ENCODE measurements around the gene VTCN1. TPM values are rescaled to one million over a fixed set of nuclear protein-coding genes. Genes with fewer than 3 reads are reported as not detected.

Gene VTCN1
- total RNA-seq, 1 donor = not detected

GRCh38 chr1:117240547-117240946 is 29.8 kb upstream of the VTCN1 start:
- no peak for TF ChIP-seq CTCF (IDR thresholded peaks at IDR 0.05; ENCODE audit: extremely low read depth, low read depth, low read length)
- DNase-seq (ENCODE audit: insufficient read length, low spot score, missing footprints) = no peak

DNA sequence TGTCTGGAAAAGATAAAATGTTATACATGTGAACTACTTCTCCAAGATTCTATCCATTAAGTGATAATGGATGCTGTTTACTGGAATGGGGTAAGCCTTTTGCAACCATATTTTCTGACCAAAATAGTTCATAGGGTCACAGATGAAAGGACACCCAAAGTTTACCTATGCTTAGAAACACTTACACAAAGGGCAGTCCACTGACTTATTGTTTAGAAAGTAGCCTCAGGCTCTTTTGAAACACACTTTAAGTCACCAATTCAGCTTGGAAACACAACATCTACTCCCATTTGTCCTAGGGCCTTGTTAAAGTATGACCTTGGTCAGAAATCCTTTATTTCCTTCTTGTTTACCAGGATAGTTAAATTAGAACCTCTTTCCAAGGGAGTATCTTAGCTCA is 28.7 kb upstream of the VTCN1 start:
- H2AFZ ChIP-seq (ENCODE audit: low read length) = no peak overlapping the region
- no peaks in the 10 kb centered on the region for H3K9me3 ChIP-seq (ENCODE audit: low read depth, low read length)
- no peak for TF ChIP-seq CTCF (IDR thresholded peaks at IDR 0.05; ENCODE audit: extremely low read depth, low read depth, low read length)
- H3K4me2 ChIP-seq (ENCODE audit: insufficient read depth, low read length) = no peak overlapping the region
- DNase-seq (ENCODE audit: insufficient read length, low spot score, missing footprints) = no peak
- no peaks in the 10 kb centered on the region for H4K20me1 ChIP-seq (ENCODE audit: insufficient read depth, low read length)
- no peak overlapping the region for H3K27ac ChIP-seq (ENCODE audit: low read depth, low read length)
- no peaks in the 10 kb centered on the region for H3K79me2 ChIP-seq (ENCODE audit: insufficient read depth, low read length)
- H3K27me3 ChIP-seq (ENCODE audit: insufficient read depth, low read length) = peaks cover 6% of the 10 kb centered on the region
- no peaks in the 10 kb centered on the region for H3K36me3 ChIP-seq (ENCODE audit: insufficient read depth, low read length)
- no peak overlapping the region for H3K4me3 ChIP-seq (ENCODE audit: insufficient read depth, low read length)
- no peaks in the 10 kb centered on the region for H3K4me1 ChIP-seq (ENCODE audit: insufficient read depth, low read length)

More at GRCh38 chr1:117240547-117240946, 29.8 kb upstream of the VTCN1 start:
- H3K4me2 ChIP-seq (ENCODE audit: insufficient read depth, low read length) = no peak overlapping the region
- no peaks in the 10 kb centered on the region for H4K20me1 ChIP-seq (ENCODE audit: insufficient read depth, low read length)
- H2AFZ ChIP-seq (ENCODE audit: low read length) = no peak overlapping the region
- peaks cover 8% of the 10 kb centered on the region for H3K27me3 ChIP-seq (ENCODE audit: insufficient read depth, low read length)
- H3K4me1 ChIP-seq (ENCODE audit: insufficient read depth, low read length) = no peaks in the 10 kb centered on the region
- H3K9me3 ChIP-seq (ENCODE audit: low read depth, low read length) = no peaks in the 10 kb centered on the region
- H3K36me3 ChIP-seq (ENCODE audit: insufficient read depth, low read length) = no peaks in the 10 kb centered on the region
- H3K79me2 ChIP-seq (ENCODE audit: insufficient read depth, low read length) = no peaks in the 10 kb centered on the region
- H3K4me3 ChIP-seq (ENCODE audit: insufficient read depth, low read length) = no peak overlapping the region
- no peak overlapping the region for H3K27ac ChIP-seq (ENCODE audit: low read depth, low read length)

- no peak overlapping the region for H3K4me2 ChIP-seq (ENCODE audit: insufficient read depth, low read length)
- H3K36me3 ChIP-seq (ENCODE audit: insufficient read depth, low read length) = no peaks in the 10 kb centered on the region
- no peak overlapping the region for H2AFZ ChIP-seq (ENCODE audit: low read length)
- no peaks in the 10 kb centered on the region for H4K20me1 ChIP-seq (ENCODE audit: insufficient read depth, low read length)
- H3K27ac ChIP-seq (ENCODE audit: low read depth, low read length) = no peak overlapping the region
- H3K79me2 ChIP-seq (ENCODE audit: insufficient read depth, low read length) = no peaks in the 10 kb centered on the region
- H3K27me3 ChIP-seq (ENCODE audit: insufficient read depth, low read length) = no peaks in the 10 kb centered on the region
- H3K9me3 ChIP-seq (ENCODE audit: low read depth, low read length) = no peaks in the 10 kb centered on the region
- no peaks in the 10 kb centered on the region for H3K4me1 ChIP-seq (ENCODE audit: insufficient read depth, low read length)
- H3K4me3 ChIP-seq (ENCODE audit: insufficient read depth, low read length) = no peak overlapping the region
- TF ChIP-seq CTCF (IDR thresholded peaks at IDR 0.05; ENCODE audit: extremely low read depth, low read depth, low read length) = no peak
- DNase-seq (ENCODE audit: insufficient read length, low spot score, missing footprints) = no peak
Measured at GRCh38 chr1:117237726-117238381, 27.1 kb upstream of the VTCN1 start.

- H3K27me3 ChIP-seq (ENCODE audit: insufficient read depth, low read length) = no peaks in the 10 kb centered on the region
- no peak overlapping the region for H3K4me2 ChIP-seq (ENCODE audit: insufficient read depth, low read length)
- no peaks in the 10 kb centered on the region for H3K79me2 ChIP-seq (ENCODE audit: insufficient read depth, low read length)
- H3K4me1 ChIP-seq (ENCODE audit: insufficient read depth, low read length) = no peaks in the 10 kb centered on the region
- H3K4me3 ChIP-seq (ENCODE audit: insufficient read depth, low read length) = no peak overlapping the region
- no peak overlapping the region for H2AFZ ChIP-seq (ENCODE audit: low read length)
- DNase-seq (ENCODE audit: insufficient read length, low spot score, missing footprints) = no peak
- no peak for TF ChIP-seq CTCF (IDR thresholded peaks at IDR 0.05; ENCODE audit: extremely low read depth, low read depth, low read length)
- no peaks in the 10 kb centered on the region for H3K36me3 ChIP-seq (ENCODE audit: insufficient read depth, low read length)
- H4K20me1 ChIP-seq (ENCODE audit: insufficient read depth, low read length) = no peaks in the 10 kb centered on the region
- H3K27ac ChIP-seq (ENCODE audit: low read depth, low read length) = no peak overlapping the region
- no peaks in the 10 kb centered on the region for H3K9me3 ChIP-seq (ENCODE audit: low read depth, low read length)
Measured at GRCh38 chr1:117235863-117236465, 25.2 kb upstream of the VTCN1 start.

All from osteoblast (primary cell).